Inflammatory macrophage treated with lipopolysaccharide for 4 hours (primary cell): Measurements from ENCODE around the gene APC2.
"Not testable (repeated sequence)": the region's sequence is repeated elsewhere in the genome, so short reads cannot be mapped to it uniquely, and the experiment has no call there.

Source experiments
- DNase-seq: peaks from one replicate; pipeline ENCODE4 v3.0.0-alpha.2; 2020

APC2 gene

GRCh38 chr19:1417145-1417544 is 32.8 kb upstream of the APC2 start:
- DNase-seq = no peak

GRCh38 chr19:1417681-1418495 is 32.0 kb upstream of the APC2 start:
- no peak for DNase-seq

GRCh38 chr19:1418496-1418775 is 31.5 kb upstream of the APC2 start:
- no peak for DNase-seq

GRCh38 chr19:1418951-1419738 is 30.8 kb upstream of the APC2 start:
- DNase-seq = no peak

GRCh38 chr19:1420085-1420484 is 29.8 kb upstream of the APC2 start:
- not testable (repeated sequence) for DNase-seq

- no peak for DNase-seq
Observed at GRCh38 chr19:1420590-1420989, 29.3 kb upstream of the APC2 start.

- DNase-seq = no peak
Observed at GRCh38 chr19:1421218-1421957, 28.5 kb upstream of the APC2 start.

GRCh38 chr19:1421958-1422305 is 28.0 kb upstream of the APC2 start:
- DNase-seq = no peak

GRCh38 chr19:1422360-1422759 is 27.6 kb upstream of the APC2 start:
- DNase-seq = no peak

GRCh38 chr19:1422943-1423342 is 27.0 kb upstream of the APC2 start:
- DNase-seq = no peak

GRCh38 chr19:1423436-1424191 is 26.3 kb upstream of the APC2 start:
- no peak for DNase-seq

- no peak for DNase-seq
Observed at GRCh38 chr19:1424192-1424955, 25.5 kb upstream of the APC2 start.

GRCh38 chr19:1425102-1425837 is 24.7 kb upstream of the APC2 start:
- no peak for DNase-seq

- no peak for DNase-seq
Observed at GRCh38 chr19:1425902-1426301, 24.0 kb upstream of the APC2 start.

- DNase-seq = no peak
Observed at GRCh38 chr19:1426736-1427135, 23.2 kb upstream of the APC2 start.

GRCh38 chr19:1427221-1427920 is 22.6 kb upstream of the APC2 start:
- DNase-seq = no peak

GRCh38 chr19:1428738-1429391 is 21.1 kb upstream of the APC2 start:
- DNase-seq = no peak

- no peak for DNase-seq
Observed at GRCh38 chr19:1429750-1430149, 20.2 kb upstream of the APC2 start.

- DNase-seq = no peak
Observed at GRCh38 chr19:1430246-1430645, 19.7 kb upstream of the APC2 start.

- DNase-seq = no peak
Observed at GRCh38 chr19:1431759-1432506, 18.0 kb upstream of the APC2 start.
